ENCODE measurements around the gene SHISA3. TPM values are rescaled to one million over a fixed set of nuclear protein-coding genes. Genes with fewer than 3 reads are reported as not detected.

The SHISA3 gene
- total RNA-seq (2014; rRNA removed; shearing (Covaris generic)) (not detected in 2 replicates), total RNA-seq (2022) (0.37 and 0.38 TPM in 2 replicates), Bru-seq, nascent RNA (percentile 18 among the genes with signal in this experiment), BruChase-seq, experiment 1, labeled RNA remaining after a 6-hour chase (percentile 18 among the genes with signal in this experiment), BruChase-seq, experiment 2, labeled RNA remaining after a 2-hour chase (percentile 25 among the genes with signal in this experiment)
- long read RNA-seq, partial matches to known transcripts = 0 of 1 reads
- long read RNA-seq, other reads (novel, unspliced or antisense) = 0 of 1 reads

DNA sequence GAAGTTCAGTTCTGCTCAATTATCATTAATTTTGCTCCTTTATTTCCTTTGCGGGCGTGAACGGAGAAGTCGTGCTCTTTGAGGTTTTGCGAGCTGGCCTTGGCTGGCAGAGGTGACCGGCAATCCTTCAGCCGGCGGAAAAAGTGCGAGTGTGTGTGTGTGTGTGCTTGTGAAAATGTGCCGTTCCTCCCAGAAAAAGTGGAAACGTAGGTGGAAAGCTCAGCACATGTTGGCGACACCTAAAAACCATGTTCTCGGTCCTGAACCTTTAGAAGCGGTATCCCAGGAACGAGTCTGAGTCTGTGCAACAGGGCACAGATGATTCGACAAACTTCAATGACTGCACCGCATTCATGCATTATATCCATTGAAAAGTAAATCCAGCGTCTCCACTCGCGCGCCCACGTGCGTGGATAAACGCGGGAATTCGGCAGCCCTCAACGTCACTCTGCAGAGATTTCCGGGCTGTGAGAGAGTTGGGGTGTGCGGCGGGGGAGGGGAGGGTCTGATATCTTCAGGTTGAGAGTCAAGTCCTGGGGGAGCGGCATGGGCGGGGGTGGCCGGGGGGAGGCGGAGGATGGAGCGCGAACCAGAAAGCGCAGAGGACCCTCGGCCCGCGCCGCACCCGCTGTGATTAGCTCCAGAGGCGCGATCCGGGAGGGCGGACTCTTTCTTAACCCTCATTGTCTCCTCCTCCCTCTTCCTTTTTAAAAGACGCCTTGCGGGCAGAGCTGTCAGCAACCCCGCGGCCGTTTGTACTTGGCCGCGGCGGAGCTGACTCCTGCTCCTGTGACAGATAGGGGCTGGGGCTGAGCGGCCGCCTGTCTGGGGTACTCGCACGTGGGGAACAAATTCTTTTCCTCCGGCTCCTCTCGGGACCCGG lies at the start of gene SHISA3:
SHISA3 (plus strand) TSS at position 737 of the 883 bp plus-strand sequence. CDS start 569 bp downstream, outside the sequence.
- peak; percentile 29 for DNase-seq (ENCODE audit: low spot score)
- POLR2A ChIA-PET = interaction anchor here (0.6 to 1.1 kb wide), 2 partner anchors 14 to 420 kb away, joined by 3 to 5 read pairs; no protein-coding TSS in a partner anchor
- peak within 1 kb of the TSS; percentile 53 for H3K4me2 ChIP-seq (ENCODE audit: low read length)

GRCh38 chr4:42348247-42348646 lies 49.0 kb upstream of the SHISA3 start:
- POLR2A ChIA-PET = interaction anchor here (0.6 kb wide), 1 partner anchor 78 kb away, joined by 3 read pairs; no protein-coding TSS in a partner anchor
- no peak overlapping the region for H3K4me3 ChIP-seq (ENCODE audit: low read depth, low read length, poor library complexity, severe bottlenecking)
- H3K36me3 ChIP-seq (ENCODE audit: insufficient read depth, low read length) = no peaks in the 10 kb centered on the region
- H2AFZ ChIP-seq (ENCODE audit: low read length) = no peak overlapping the region
- H3K4me2 ChIP-seq (ENCODE audit: low read length) = no peak overlapping the region
- no peak for TF ChIP-seq EZH2phosphoT487 (IDR thresholded peaks at IDR 0.05; ENCODE audit: borderline replicate concordance, low read depth, low read length)
- TF ChIP-seq, protein P1, sequence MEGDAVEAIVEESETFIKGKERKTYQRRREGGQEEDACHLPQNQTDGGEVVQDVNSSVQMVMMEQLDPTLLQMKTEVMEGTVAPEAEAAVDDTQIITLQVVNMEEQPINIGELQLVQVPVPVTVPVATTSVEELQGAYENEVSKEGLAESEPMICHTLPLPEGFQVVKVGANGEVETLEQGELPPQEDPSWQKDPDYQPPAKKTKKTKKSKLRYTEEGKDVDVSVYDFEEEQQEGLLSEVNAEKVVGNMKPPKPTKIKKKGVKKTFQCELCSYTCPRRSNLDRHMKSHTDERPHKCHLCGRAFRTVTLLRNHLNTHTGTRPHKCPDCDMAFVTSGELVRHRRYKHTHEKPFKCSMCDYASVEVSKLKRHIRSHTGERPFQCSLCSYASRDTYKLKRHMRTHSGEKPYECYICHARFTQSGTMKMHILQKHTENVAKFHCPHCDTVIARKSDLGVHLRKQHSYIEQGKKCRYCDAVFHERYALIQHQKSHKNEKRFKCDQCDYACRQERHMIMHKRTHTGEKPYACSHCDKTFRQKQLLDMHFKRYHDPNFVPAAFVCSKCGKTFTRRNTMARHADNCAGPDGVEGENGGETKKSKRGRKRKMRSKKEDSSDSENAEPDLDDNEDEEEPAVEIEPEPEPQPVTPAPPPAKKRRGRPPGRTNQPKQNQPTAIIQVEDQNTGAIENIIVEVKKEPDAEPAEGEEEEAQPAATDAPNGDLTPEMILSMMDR (conservative IDR thresholded peaks at IDR 0.05; ENCODE audit: low read length) = no peak
- no peak for DNase-seq (ENCODE audit: low spot score)
- no TSS peak for BruUV-seq (replicated peaks)
- no peaks in the 10 kb centered on the region for H3K9me2 ChIP-seq (ENCODE audit: insufficient read depth, low read length)
- no peaks in the 10 kb centered on the region for H3K79me2 ChIP-seq (ENCODE audit: insufficient read depth, low read depth, low read length)
- peaks cover 11% of the 10 kb centered on the region for H3K4me1 ChIP-seq (ENCODE audit: insufficient read depth, low read length, poor library complexity, severe bottlenecking)
- H3K9me3 ChIP-seq (ENCODE audit: low read length) = no peaks in the 10 kb centered on the region
- H3K27ac ChIP-seq (ENCODE audit: low read depth, low read length, poor library complexity, severe bottlenecking) = no peak overlapping the region
- CTCF ChIA-PET (ENCODE audit: unreplicated experiment) = no interaction called here
- intact Hi-C loops (cut with micrococcal nuclease; ENCODE audit: unreplicated experiment) = no loop called here
- no peaks in the 10 kb centered on the region for H4K20me1 ChIP-seq (ENCODE audit: insufficient read depth, low read length)

More for the DNA sequence above, at the start of gene SHISA3:
- TF ChIP-seq, protein P1 (conservative IDR thresholded peaks at IDR 0.05; ENCODE audit: low read length) = no peak
- TF ChIP-seq EZH2phosphoT487 (IDR thresholded peaks at IDR 0.05; ENCODE audit: borderline replicate concordance, low read depth, low read length) = 0 out of 2 replicates have a peak, but pooled peaks have one; percentile 40
- H2AFZ ChIP-seq (ENCODE audit: low read length) = peak within 1 kb of the TSS; percentile 42; the same call in 1 of the 2 replicates
- no peaks in the 10 kb centered on the region for H3K9me2 ChIP-seq (ENCODE audit: insufficient read depth, low read length)
- no peak within 1 kb of the TSS for H3K27ac ChIP-seq (ENCODE audit: low read depth, low read length, poor library complexity, severe bottlenecking)
- peak within 1 kb of the TSS; percentile 54 for H3K4me3 ChIP-seq (ENCODE audit: low read depth, low read length, poor library complexity, severe bottlenecking)
- intact Hi-C loops (cut with micrococcal nuclease; ENCODE audit: unreplicated experiment) = loop anchor here (5.0 kb wide), 1 partner anchor 115 kb away; no protein-coding TSS in a partner anchor
- no peaks in the 10 kb centered on the region for H4K20me1 ChIP-seq (ENCODE audit: insufficient read depth, low read length)
- CTCF ChIA-PET (ENCODE audit: unreplicated experiment) = no interaction called here
- no TSS peak for BruUV-seq (replicated peaks)
- no peaks in the 10 kb centered on the region for H3K79me2 ChIP-seq (ENCODE audit: insufficient read depth, low read depth, low read length)
- no peaks in the 10 kb centered on the region for H3K36me3 ChIP-seq (ENCODE audit: insufficient read depth, low read length)
- H3K4me1 ChIP-seq (ENCODE audit: insufficient read depth, low read length, poor library complexity, severe bottlenecking) = no peaks in the 10 kb centered on the region
- H3K9me3 ChIP-seq (ENCODE audit: low read length) = no peaks in the 10 kb centered on the region
